PC-3 (cell line): ENCODE data around the gene RBAK. TPM values are rescaled to one million over a fixed set of nuclear protein-coding genes. Genes with fewer than 3 reads are reported as not detected.

ENCODE experiments used
- ATAC-seq: fragments of 200-7000 bp; cut with Tn5 transposase; 2 replicates; pipeline ENCODE4 v1.9.1; 2020; ENCODE audit warnings: mild to moderate bottlenecking, moderate library complexity
- BruUV-seq: library from RNA; stranded (reverse); fragments of 400-500 nt; replicated peaks from 2 replicates; lab custom pipeline; 2021; lab: Mats Ljungman, UMichigan
- CTCF ChIA-PET: fragments of 300-600 bp; sonication (Branson Sonifier 250); formaldehyde crosslinking; loops from one replicate; lab custom pipeline; 2022; ENCODE audit warnings: antibody characterized with exemption; lab: Charles Lee
- POLR2A ChIA-PET: fragments of 300-600 bp; sonication (Branson Sonifier 250); formaldehyde crosslinking; loops from one replicate; lab custom pipeline; 2022; ENCODE audit warnings: antibody characterized with exemption; ENCODE audit not compliant: unreplicated experiment; lab: Charles Lee
- DNase-seq: peaks from one replicate; pipeline ENCODE4 v3.0.0-alpha.2; 2015
- H2AFZ ChIP-seq: fragments of 300-600 bp; sonication (generic); 2 replicates; pipeline ENCODE4 v1.6.0; 2016; ENCODE audit warnings: antibody characterized with exemption, low read length
- H3F3A ChIP-seq: fragments of 300-600 bp; sonication (generic); one replicate; pipeline ENCODE4 v1.6.0; 2017; ENCODE audit warnings: antibody characterized with exemption, low read length, control low read depth, mild to moderate bottlenecking; ENCODE audit not compliant: unreplicated experiment
- H3K27ac ChIP-seq: fragments of 300-600 bp; sonication (generic); 2 replicates; pipeline ENCODE4 v1.5.1; 2016; ENCODE audit warnings: mild to moderate bottlenecking, low read length
- H3K27me3 ChIP-seq: fragments of 300-600 bp; sonication (generic); 2 replicates; pipeline ENCODE4 v1.6.1; 2016; ENCODE audit warnings: low read length, mixed read lengths
- H3K36me3 ChIP-seq: fragments of 300-600 bp; sonication (generic); 2 replicates; pipeline ENCODE4 v1.6.1; 2016; ENCODE audit warnings: low read depth, mixed run types, low read length, mixed read lengths
- H3K4me1 ChIP-seq: fragments of 300-600 bp; sonication (generic); 2 replicates; pipeline ENCODE4 v1.5.1; 2016; ENCODE audit warnings: low read length; ENCODE audit not compliant: insufficient read depth
- H3K4me2 ChIP-seq: fragments of 300-600 bp; sonication (generic); 2 replicates; pipeline ENCODE4 v1.6.0; 2016; ENCODE audit warnings: low read length
- H3K4me3 ChIP-seq: fragments of 300-600 bp; sonication (generic); 2 replicates; pipeline ENCODE4 v1.5.1; 2016; ENCODE audit warnings: mild to moderate bottlenecking, low read length, mixed read lengths
- H3K79me2 ChIP-seq: fragments of 300-600 bp; sonication (generic); 2 replicates; pipeline ENCODE4 v1.6.1; 2017; ENCODE audit warnings: low read length, mixed read lengths
- H3K9ac ChIP-seq: fragments of 300-600 bp; sonication (generic); 2 replicates; pipeline ENCODE4 v1.6.0; 2016; ENCODE audit warnings: mild to moderate bottlenecking, low read length
- H3K9me2 ChIP-seq: fragments of 300-600 bp; sonication (generic); replicated peaks from 2 replicates; pipeline ENCODE4 v1.6.1; 2016; ENCODE audit warnings: mixed run types, low read length, mixed read lengths
- H3K9me3 ChIP-seq: fragments of 300-600 bp; sonication (generic); 2 replicates; pipeline ENCODE4 v1.6.1; 2016; ENCODE audit warnings: low read length, mixed read lengths
- H4K20me1 ChIP-seq: fragments of 300-600 bp; sonication (generic); 2 replicates; pipeline ENCODE4 v1.6.1; 2016; ENCODE audit warnings: low read length, mixed read lengths
- CTCF ChIP-seq: fragments of 300-600 bp; sonication (generic); conservative IDR thresholded peaks from 2 replicates; pipeline ENCODE4 v1.5.1; 2017; ENCODE audit warnings: antibody characterized with exemption, low read depth, mild to moderate bottlenecking, low read length
- EZH2 ChIP-seq: fragments of 300-600 bp; sonication (generic); IDR thresholded peaks from one replicate; pipeline ENCODE4 v1.6.1; 2017; ENCODE audit warnings: antibody characterized with exemption, mild to moderate bottlenecking, low read length; ENCODE audit not compliant: unreplicated experiment
- EZH2phosphoT487 ChIP-seq: fragments of 300-600 bp; sonication (generic); IDR thresholded peaks from 2 replicates; pipeline ENCODE4 v1.6.1; 2018; ENCODE audit warnings: mild to moderate bottlenecking, antibody characterized with exemption, low read length, borderline replicate concordance
- intact Hi-C: fragments of 100-400 bp; cut with micrococcal nuclease; formaldehyde crosslinking; loops from 2 replicates; pipeline ENCODE4 v1.9.0; 2023
- total RNA-seq: library from RNA; depleted of rRNA; stranded (reverse); fragments of >200 nt; gene quantifications from 2 replicates; pipeline ENCODE4 v1.2.3, GENCODE V29; 2014

The RBAK gene
- total RNA-seq, 1 experiment from 2014 or later: 7.0 TPM

- ChIA-PET CTCF (no interaction called here), POLR2A (interaction anchor here (0.6 kb wide), 1 partner anchor 346 kb away, joined by 3 read pairs; the partner anchor contains the start of gene TNRC18)
- BruUV-seq: no TSS peak
- Histone ChIP-seq H3K9ac (no peak overlapping the region), H3K27me3 (no peaks in the 10 kb centered on the region), H4K20me1 (no peaks in the 10 kb centered on the region), H3F3A (no peaks in the 10 kb centered on the region), H3K9me2 (no peaks in the 10 kb centered on the region), H3K4me3 (peak overlapping the region; percentile 55), H3K4me1 (no peaks in the 10 kb centered on the region), H3K4me2 (peak overlapping the region; percentile 70), H3K36me3 (no peaks in the 10 kb centered on the region), H3K27ac (no peak overlapping the region), H3K79me2 (no peaks in the 10 kb centered on the region), H2AFZ (peak overlapping the region; percentile 62), H3K9me3 (no peaks in the 10 kb centered on the region)
- DNase-seq: peak; percentile 34
- TF ChIP-seq CTCF (no peak), EZH2 (no peak), EZH2phosphoT487 (no peak)
- peak; percentile 75 for ATAC-seq
- intact Hi-C loops: no loop called here
Measured at GRCh38 chr7:5077740-5078139, 32.1 kb downstream of the RBAK start.

- CTCF ChIA-PET: no interaction called here
- no peak for ATAC-seq
Measured at GRCh38 chr7:5082806-5083205, 37.1 kb downstream of the RBAK start.

GRCh38 chr7:5083311-5083711 is 37.7 kb downstream of the RBAK start:
- ATAC-seq: no peak
- no peak for DNase-seq
- no peak for TF ChIP-seq EZH2phosphoT487
- TF ChIP-seq EZH2: no peak
- TF ChIP-seq CTCF: no peak
- CTCF ChIA-PET: no interaction called here
- Histone ChIP-seq H3K27me3 (no peaks in the 10 kb centered on the region), H3K9me3 (no peaks in the 10 kb centered on the region), H3K4me1 (no peaks in the 10 kb centered on the region), H3K4me3 (no peak overlapping the region), H3K4me2 (no peak overlapping the region), H3K9ac (no peak overlapping the region), H2AFZ (no peak overlapping the region), H3F3A (no peaks in the 10 kb centered on the region), H4K20me1 (no peaks in the 10 kb centered on the region), H3K9me2 (no peaks in the 10 kb centered on the region), H3K79me2 (no peaks in the 10 kb centered on the region), H3K36me3 (no peaks in the 10 kb centered on the region), H3K27ac (no peak overlapping the region)
- intact Hi-C loops: no loop called here
- no TSS peak for BruUV-seq
- POLR2A ChIA-PET: no interaction called here

More at GRCh38 chr7:5082806-5083205, 37.1 kb downstream of the RBAK start:
- intact Hi-C loops: no loop called here
- Histone ChIP-seq H3K27ac (no peak overlapping the region), H3K4me1 (no peaks in the 10 kb centered on the region), H3K4me3 (no peak overlapping the region), H2AFZ (no peak overlapping the region), H3K9me3 (no peaks in the 10 kb centered on the region), H3K9ac (no peak overlapping the region), H3K9me2 (no peaks in the 10 kb centered on the region), H3K4me2 (no peak overlapping the region), H3K79me2 (no peaks in the 10 kb centered on the region), H3K36me3 (no peaks in the 10 kb centered on the region), H3K27me3 (no peaks in the 10 kb centered on the region), H3F3A (no peaks in the 10 kb centered on the region), H4K20me1 (no peaks in the 10 kb centered on the region)
- TF ChIP-seq EZH2phosphoT487: no peak
- no peak for DNase-seq
- POLR2A ChIA-PET: no interaction called here
- no TSS peak for BruUV-seq
